Ovary (tissue), 1 donor: ENCODE measurements around the gene TP63.

ENCODE experiments used
- EP300 ChIP-seq: sonication (generic); formaldehyde crosslinking; IDR thresholded peaks from one replicate; pipeline ENCODE4 v1.6.1; 2017; ENCODE audit warnings: antibody characterized with exemption
- POLR2A ChIP-seq: fragments of 450-650 bp; IDR thresholded peaks from one replicate; pipeline ENCODE4 v1.6.1; 2017; ENCODE audit warnings: antibody characterized with exemption, mild to moderate bottlenecking, moderate library complexity

- no peak for TF ChIP-seq EP300
- no peak for TF ChIP-seq POLR2A
These were observed 108.2 kb downstream of the TP63 start for GRCh38 chr3:189739378-189739777.
